Measurements from ENCODE around the gene SRMS.

The SRMS gene

GRCh38 chr20:63498960-63499337 lies 48.6 kb downstream of the SRMS start, which contains the start of gene EEF1A2:
EEF1A2 (minus strand) TSS chr20:63499083; CDS start chr20:63497763, 1,320 bp downstream.
- no peak for DNase-seq

- DNase-seq: no peak
These were observed 49.3 kb downstream of the SRMS start for GRCh38 chr20:63497946-63498935.

- DNase-seq: no peak
These were observed 50.2 kb downstream of the SRMS start for GRCh38 chr20:63497138-63497945.

- DNase-seq: no peak
These were observed 50.9 kb downstream of the SRMS start for GRCh38 chr20:63496596-63497120.

- DNase-seq: no peak
These were observed 51.6 kb downstream of the SRMS start for GRCh38 chr20:63495741-63496595.

GRCh38 chr20:63495167-63495720 lies 52.3 kb downstream of the SRMS start:
- DNase-seq: no peak

- no peak for DNase-seq
These were observed 53.0 kb downstream of the SRMS start for GRCh38 chr20:63494420-63495166.

- no peak for DNase-seq
These were observed 53.5 kb downstream of the SRMS start for GRCh38 chr20:63494084-63494419.

GRCh38 chr20:63493563-63494020 lies 54.0 kb downstream of the SRMS start:
- no peak for DNase-seq

- DNase-seq: no peak
These were observed 54.6 kb downstream of the SRMS start for GRCh38 chr20:63492982-63493381.

GRCh38 chr20:63492518-63492917 lies 55.0 kb downstream of the SRMS start:
- DNase-seq: no peak

- no peak for DNase-seq
These were observed 55.8 kb downstream of the SRMS start for GRCh38 chr20:63491635-63492230.

GRCh38 chr20:63491078-63491477 lies 56.5 kb downstream of the SRMS start:
- DNase-seq: no peak
